ENCODE measurements around the gene ASPG. TPM values are rescaled to one million over a fixed set of nuclear protein-coding genes. Genes with fewer than 3 reads are reported as not detected.
A peak's percentile ranks its signal among the peaks of the same experiment; 100 is the strongest.

The ASPG gene
- total RNA-seq, 1 experiment from 2014 or later: not detected

DNA sequence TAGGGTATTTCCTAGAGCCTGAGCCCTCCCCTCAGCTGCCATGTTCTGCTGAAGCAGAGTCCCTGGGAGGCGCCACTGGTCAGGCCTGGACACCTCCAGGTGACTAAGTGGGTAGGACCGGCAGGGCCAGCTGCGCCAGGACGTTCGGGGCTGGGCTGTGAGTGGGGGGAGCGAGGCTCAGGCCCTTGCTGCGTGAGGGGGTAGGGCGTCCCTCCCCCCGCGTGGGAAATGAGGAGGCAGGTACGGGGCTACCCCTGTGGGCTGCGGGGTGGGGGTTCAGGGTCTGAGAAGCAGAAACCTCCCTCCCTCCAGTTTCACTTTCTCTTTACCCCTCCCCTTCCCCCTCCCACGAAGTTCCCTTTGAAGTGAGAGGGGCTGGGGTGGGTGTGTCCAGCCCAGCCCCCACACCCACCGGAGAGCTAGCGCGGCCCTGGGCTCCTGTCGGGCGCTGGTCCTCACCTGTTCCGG is 30.8 kb downstream of the ASPG start:
- Mint-ChIP-seq H3K27ac (ENCODE audit: unreplicated experiment) (peak overlapping the region; percentile 54), H3K27me3 (ENCODE audit: unreplicated experiment) (peaks cover 66% of the 10 kb centered on the region), H3K4me3 (ENCODE audit: low read depth, unreplicated experiment) (peak overlapping the region; percentile 69), H3K4me1 (ENCODE audit: low read depth, unreplicated experiment) (no peaks in the 10 kb centered on the region), H3K36me3 (ENCODE audit: insufficient read depth, unreplicated experiment) (peaks cover 25% of the 10 kb centered on the region), H3K9me3 (ENCODE audit: low read depth, unreplicated experiment) (no peaks in the 10 kb centered on the region)
- peak; percentile 49 for DNase-seq
- CTCF ChIA-PET: no interaction called here
- intact Hi-C loops (cut with micrococcal nuclease; ENCODE audit: unreplicated experiment): no loop called here
- no TSS peak for BruUV-seq (replicated peaks)
- TF ChIP-seq, protein P1, sequence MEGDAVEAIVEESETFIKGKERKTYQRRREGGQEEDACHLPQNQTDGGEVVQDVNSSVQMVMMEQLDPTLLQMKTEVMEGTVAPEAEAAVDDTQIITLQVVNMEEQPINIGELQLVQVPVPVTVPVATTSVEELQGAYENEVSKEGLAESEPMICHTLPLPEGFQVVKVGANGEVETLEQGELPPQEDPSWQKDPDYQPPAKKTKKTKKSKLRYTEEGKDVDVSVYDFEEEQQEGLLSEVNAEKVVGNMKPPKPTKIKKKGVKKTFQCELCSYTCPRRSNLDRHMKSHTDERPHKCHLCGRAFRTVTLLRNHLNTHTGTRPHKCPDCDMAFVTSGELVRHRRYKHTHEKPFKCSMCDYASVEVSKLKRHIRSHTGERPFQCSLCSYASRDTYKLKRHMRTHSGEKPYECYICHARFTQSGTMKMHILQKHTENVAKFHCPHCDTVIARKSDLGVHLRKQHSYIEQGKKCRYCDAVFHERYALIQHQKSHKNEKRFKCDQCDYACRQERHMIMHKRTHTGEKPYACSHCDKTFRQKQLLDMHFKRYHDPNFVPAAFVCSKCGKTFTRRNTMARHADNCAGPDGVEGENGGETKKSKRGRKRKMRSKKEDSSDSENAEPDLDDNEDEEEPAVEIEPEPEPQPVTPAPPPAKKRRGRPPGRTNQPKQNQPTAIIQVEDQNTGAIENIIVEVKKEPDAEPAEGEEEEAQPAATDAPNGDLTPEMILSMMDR (IDR thresholded peaks at IDR 0.05; ENCODE audit: unreplicated experiment): no peak

DNA sequence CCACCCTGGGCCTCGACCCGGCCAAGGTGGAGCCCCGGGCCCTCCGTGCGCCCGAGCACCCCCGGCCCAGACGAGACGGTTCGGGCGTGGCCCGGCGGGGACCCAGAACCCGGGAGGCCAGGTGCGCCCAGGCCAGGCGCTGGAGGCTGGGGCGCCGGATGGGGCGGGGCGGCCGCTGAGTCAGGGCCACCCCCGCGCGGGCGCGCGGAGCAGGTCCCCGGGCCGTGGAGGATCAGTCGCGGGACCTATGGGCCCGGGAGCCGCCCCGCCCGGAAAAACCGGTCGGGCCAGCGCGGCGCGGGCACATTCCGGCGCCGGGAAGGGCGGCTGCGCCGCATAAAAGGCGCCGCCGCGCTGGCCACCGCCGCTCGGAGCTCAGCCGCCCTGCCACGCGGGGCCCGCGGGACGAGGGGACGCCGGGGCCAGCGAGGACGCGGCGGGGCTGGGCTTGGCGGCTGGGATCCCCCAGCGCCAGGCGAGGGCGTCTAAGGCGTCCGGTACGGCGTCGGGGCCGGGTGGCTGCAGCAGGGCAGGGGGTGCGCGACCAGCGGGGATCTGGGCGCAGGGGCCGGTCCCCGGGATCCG is 31.3 kb downstream of the ASPG start:
- DNase-seq: peak; percentile 79
- no peaks in the 10 kb centered on the region for H3K4me1 Mint-ChIP-seq (ENCODE audit: low read depth, unreplicated experiment)
- peak overlapping the region; percentile 69 for H3K4me3 Mint-ChIP-seq (ENCODE audit: low read depth, unreplicated experiment)
- no peaks in the 10 kb centered on the region for H3K9me3 Mint-ChIP-seq (ENCODE audit: low read depth, unreplicated experiment)
- CTCF ChIA-PET: no interaction called here
- no peak overlapping the region for H3K27ac Mint-ChIP-seq (ENCODE audit: unreplicated experiment)
- peaks cover 69% of the 10 kb centered on the region for H3K27me3 Mint-ChIP-seq (ENCODE audit: unreplicated experiment)
- intact Hi-C loops (cut with micrococcal nuclease; ENCODE audit: unreplicated experiment): no loop called here
- TF ChIP-seq, protein P1 (IDR thresholded peaks at IDR 0.05; ENCODE audit: unreplicated experiment): no peak
- BruUV-seq (replicated peaks): no TSS peak
- peaks cover 25% of the 10 kb centered on the region for H3K36me3 Mint-ChIP-seq (ENCODE audit: insufficient read depth, unreplicated experiment)

DNA sequence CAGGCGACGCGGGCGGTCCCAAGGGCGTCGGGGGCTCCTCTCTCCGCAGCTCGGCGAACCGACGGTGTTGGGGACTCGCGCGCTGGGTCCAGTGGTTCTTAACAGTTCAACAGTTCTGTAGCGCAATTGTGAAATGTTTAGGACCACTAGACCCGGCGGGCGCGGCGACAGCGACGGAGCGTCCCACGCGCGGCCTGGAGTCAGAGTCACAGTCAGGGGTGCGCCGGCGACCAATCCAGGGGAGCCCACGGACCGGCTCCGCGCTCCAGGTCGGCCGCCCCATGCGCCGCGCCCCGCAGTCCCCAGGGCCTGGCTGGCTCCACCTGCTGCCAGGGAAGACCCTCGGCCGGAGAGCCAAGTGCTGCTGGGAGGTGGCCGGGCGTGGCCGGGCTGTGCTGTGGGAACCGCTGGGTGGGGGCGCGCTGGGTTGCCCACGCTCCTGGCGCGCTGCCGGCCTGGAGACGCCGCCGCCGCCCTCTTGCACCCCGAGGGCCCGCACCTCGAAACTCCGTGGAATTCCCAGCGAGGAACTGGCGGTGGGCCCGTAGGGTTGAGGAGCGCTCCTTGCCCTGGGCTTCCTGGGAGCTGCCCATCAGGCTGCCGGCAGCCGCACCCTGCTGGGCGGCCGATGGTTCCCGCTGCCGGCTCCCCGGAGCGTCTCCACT is 32.0 kb downstream of the ASPG start:
- no peaks in the 10 kb centered on the region for H3K4me1 Mint-ChIP-seq (ENCODE audit: low read depth, unreplicated experiment)
- no peaks in the 10 kb centered on the region for H3K9me3 Mint-ChIP-seq (ENCODE audit: low read depth, unreplicated experiment)
- BruUV-seq (replicated peaks): no TSS peak
- H3K27me3 Mint-ChIP-seq (ENCODE audit: unreplicated experiment): peaks cover 69% of the 10 kb centered on the region
- TF ChIP-seq, protein P1 (IDR thresholded peaks at IDR 0.05; ENCODE audit: unreplicated experiment): no peak
- H3K36me3 Mint-ChIP-seq (ENCODE audit: insufficient read depth, unreplicated experiment): peaks cover 22% of the 10 kb centered on the region
- CTCF ChIA-PET: no interaction called here
- no peak for DNase-seq
- intact Hi-C loops (cut with micrococcal nuclease; ENCODE audit: unreplicated experiment): no loop called here
- H3K27ac Mint-ChIP-seq (ENCODE audit: unreplicated experiment): no peak overlapping the region
- H3K4me3 Mint-ChIP-seq (ENCODE audit: low read depth, unreplicated experiment): peak overlapping the region; percentile 69

DNA sequence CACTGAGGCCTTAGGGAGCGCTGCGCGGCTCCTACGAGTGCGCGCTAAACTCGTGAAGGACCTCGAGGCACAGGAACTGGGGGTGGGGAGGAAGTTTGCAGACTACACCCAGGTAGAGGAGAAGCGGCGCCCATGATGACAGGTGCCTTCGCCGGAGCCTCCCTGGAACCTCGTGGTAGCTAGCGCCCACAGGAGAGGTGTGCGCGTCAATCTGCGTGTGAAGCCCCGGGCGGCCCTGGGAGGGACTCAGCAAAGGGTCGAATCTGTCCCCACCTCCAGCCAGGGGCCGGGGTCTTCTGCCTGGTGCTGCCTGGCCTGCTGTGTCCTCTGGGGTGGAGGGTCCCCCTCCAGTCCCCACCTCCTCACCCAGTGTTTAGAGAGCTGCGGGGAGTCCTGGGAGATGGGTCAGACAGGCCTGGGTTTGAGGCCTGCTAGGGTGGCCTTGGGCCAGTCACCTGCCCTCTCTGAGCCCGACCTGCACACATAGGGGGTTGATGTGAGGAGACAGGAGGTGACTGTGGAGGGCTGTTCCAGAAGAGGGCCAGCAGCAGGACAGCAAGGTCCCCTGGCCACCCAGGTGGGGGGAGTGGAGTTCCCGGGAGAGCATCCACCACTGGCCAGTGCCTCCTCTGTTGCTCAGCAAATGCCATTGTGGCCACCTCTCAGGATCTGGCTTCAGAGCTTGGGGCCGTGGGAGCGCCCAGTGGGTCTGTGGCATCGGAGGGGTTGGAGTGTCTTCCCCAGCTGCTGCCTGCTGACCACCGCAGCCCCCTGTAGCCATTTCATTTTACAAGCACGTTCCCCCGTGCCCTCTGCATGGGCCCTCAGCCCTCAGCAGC is 32.7 kb downstream of the ASPG start:
- Mint-ChIP-seq H3K27ac (ENCODE audit: unreplicated experiment) (no peak overlapping the region), H3K4me1 (ENCODE audit: low read depth, unreplicated experiment) (no peaks in the 10 kb centered on the region), H3K9me3 (ENCODE audit: low read depth, unreplicated experiment) (no peaks in the 10 kb centered on the region), H3K4me3 (ENCODE audit: low read depth, unreplicated experiment) (peak overlapping the region; percentile 69), H3K36me3 (ENCODE audit: insufficient read depth, unreplicated experiment) (peaks cover 16% of the 10 kb centered on the region), H3K27me3 (ENCODE audit: unreplicated experiment) (peaks cover 69% of the 10 kb centered on the region)
- CTCF ChIA-PET: no interaction called here
- no TSS peak for BruUV-seq (replicated peaks)
- intact Hi-C loops (cut with micrococcal nuclease; ENCODE audit: unreplicated experiment): no loop called here
- peak; percentile 1 for DNase-seq
- TF ChIP-seq, protein P1 (IDR thresholded peaks at IDR 0.05; ENCODE audit: unreplicated experiment): no peak

Measured in Calu3 (cell line).